Activated CD4-positive, CD25-positive, alpha-beta regulatory T cell treated with anti-CD3 and anti-CD28 coated beads, Interleukin-2, amount 50 U/mL, for 24 hours (primary cell): ENCODE results near the gene ZFYVE9.
"Not testable (repeated sequence)": the region's sequence is repeated elsewhere in the genome, so short reads cannot be mapped to it uniquely, and the experiment has no call there.

Source experiments
- ATAC-seq, 2 donors: fragments of 150-1000 bp; cut with Tn5 transposase; one replicate each; pipeline ENCODE4 v1.10.0; 2021; ENCODE audit warnings: mild to moderate bottlenecking in 1 of 2, moderate library complexity in 1 of 2

Gene ZFYVE9

DNA sequence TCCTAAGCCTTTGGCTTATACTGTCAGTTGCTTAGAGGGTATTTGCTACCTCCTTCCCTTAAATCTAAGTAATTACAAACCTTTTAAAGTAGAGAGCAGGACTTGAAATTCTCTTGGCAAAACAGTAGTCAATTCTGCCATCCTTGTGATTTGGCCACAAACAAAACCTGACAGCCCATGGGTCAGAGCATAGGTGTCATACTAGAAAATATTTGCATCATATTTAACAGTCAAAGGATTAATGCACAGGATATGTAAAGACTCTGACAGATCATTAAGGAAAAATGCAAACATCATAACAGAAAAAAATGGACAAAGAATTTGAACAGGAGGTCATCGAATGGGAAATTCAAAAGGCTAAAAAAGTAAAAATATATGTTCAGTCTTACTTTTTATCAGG is 50.5 kb downstream of the ZFYVE9 start:
- ATAC-seq, result no peak

- ATAC-seq, result no peak
These were observed 52.1 kb downstream of the ZFYVE9 start for GRCh38 chr1:52193985-52194384.

- no peak for ATAC-seq
These were observed 53.3 kb downstream of the ZFYVE9 start for GRCh38 chr1:52195161-52195560.

- no peak for ATAC-seq
These were observed 62.2 kb downstream of the ZFYVE9 start for GRCh38 chr1:52203935-52204625.

- ATAC-seq, result peak in 1 of 2 donors; percentile 33
These were observed 62.8 kb downstream of the ZFYVE9 start for GRCh38 chr1:52204696-52205095.

DNA sequence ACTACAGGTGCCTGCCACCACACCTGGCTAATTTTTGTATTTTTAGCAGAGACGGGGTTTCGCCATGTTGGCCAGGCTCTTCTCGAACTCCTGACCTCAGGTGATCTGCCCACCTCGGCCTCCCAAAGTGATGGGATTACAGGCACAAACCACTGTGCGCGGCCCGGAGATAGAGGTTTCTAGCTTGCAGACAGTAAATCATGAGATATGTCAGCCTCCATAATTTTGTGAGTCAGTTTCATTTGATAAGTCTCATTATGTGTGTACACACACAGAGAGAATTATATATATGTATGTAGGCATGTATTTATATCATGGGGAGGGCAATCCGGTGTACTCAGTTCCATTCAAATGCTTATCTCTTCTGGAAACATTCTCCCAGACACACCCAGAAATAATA is 64.8 kb downstream of the ZFYVE9 start:
- ATAC-seq, result not testable (repeated sequence)

- ATAC-seq, result no peak
These were observed 67.5 kb downstream of the ZFYVE9 start for GRCh38 chr1:52209429-52209828.

GRCh38 chr1:52210044-52210443 is 68.2 kb downstream of the ZFYVE9 start:
- peak; percentile 38 to 53 for ATAC-seq

DNA sequence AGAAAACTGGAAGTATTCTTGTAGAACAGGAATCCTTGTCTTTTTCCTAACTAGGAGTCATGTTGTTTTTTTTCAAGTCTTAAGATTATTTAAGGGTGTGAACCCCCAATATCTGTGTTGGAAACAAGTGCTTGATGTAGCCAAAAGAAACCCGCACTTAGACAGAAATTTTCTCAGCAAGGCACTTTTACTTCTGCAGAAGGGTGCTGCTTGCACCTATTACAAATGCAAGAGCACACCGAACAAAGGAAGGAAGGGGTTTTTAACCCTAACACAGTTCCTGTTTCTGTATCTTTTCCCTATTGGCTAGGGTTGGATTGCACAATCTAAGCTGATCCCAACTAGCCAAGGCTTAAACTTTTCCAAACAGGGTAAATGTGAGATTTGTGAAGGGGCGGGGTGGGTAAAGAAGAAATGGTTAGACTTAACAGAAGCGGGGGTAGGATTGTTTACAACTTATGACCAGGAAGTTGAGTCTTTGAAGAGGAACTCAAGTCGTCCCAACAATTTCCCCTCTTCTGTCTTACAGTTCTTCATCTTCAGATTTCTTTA is 75.1 kb downstream of the ZFYVE9 start:
- no peak for ATAC-seq

GRCh38 chr1:52225174-52225573 is 83.3 kb downstream of the ZFYVE9 start:
- no peak for ATAC-seq

GRCh38 chr1:52229494-52229893 is 87.6 kb downstream of the ZFYVE9 start:
- ATAC-seq, result no peak

DNA sequence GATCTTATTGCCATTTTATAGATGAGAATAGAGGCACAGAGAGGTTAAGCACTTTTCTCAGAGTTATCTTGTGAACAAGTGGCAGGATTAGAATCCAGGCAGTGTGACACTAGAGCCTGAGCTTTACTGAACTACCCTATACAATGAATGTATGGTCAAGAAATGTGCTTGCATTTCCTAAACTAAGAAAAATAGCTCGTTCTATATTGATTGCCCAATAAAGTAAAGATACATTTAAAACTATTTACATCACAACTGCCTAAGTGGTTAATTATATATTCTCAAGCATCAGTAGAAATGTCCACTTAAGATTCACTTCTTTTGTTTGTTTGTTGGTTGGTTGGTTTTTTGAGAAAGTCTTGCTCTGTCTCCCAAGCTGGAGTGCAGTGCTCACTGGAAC is 91.6 kb downstream of the ZFYVE9 start:
- no peak for ATAC-seq

DNA sequence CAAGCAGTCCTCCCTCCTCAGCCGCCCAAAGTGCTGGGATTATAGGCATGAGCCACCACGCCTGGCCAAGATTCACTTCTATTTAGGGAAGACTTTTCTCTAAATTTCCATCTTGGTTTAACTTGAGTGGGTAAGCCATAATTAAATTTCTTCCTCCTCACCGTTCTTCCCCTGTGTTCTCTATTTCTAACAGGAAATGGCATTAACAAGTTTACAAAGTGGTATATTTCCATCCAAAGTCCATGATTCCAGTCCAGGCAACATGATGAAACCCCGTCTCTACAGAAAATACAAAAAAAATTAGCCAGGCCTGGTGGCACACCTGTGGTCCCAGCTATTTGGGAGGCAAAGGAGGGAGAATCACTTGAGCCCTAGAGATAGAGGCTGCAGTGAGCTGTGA is 92.1 kb downstream of the ZFYVE9 start:
- ATAC-seq, result no peak

GRCh38 chr1:52234708-52235107 is 92.8 kb downstream of the ZFYVE9 start:
- ATAC-seq, result no peak

- no peak for ATAC-seq
These were observed 93.8 kb downstream of the ZFYVE9 start for GRCh38 chr1:52235646-52236045.

DNA sequence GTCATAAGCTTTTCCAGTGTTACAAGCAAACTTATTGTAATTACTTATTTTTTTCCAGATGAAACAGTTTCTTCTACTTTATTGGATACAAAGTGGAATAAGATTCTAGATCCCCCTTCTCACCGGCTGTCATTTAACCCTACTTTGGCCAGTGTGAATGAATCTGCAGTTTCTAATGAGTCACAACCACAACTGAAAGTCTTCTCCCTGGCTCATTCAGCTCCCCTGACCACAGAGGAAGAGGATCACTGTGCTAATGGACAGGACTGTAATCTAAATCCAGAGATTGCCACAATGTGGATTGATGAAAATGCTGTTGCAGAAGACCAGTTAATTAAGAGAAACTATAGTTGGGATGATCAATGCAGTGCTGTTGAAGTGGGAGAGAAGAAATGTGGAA is 95.5 kb downstream of the ZFYVE9 start:
- no peak for ATAC-seq

DNA sequence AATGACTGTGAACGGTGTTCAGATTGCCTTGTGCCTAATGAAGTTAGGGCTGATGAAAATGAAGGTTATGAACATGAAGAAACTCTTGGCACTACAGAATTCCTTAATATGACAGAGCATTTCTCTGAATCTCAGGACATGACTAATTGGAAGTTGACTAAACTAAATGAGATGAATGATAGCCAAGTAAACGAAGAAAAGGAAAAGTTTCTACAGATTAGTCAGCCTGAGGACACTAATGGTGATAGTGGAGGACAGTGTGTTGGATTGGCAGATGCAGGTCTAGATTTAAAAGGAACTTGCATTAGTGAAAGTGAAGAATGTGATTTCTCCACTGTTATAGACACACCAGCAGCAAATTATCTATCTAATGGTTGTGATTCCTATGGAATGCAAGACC is 96.6 kb downstream of the ZFYVE9 start:
- no peak for ATAC-seq

GRCh38 chr1:52238887-52239707 is 97.2 kb downstream of the ZFYVE9 start:
- ATAC-seq, result no peak

DNA sequence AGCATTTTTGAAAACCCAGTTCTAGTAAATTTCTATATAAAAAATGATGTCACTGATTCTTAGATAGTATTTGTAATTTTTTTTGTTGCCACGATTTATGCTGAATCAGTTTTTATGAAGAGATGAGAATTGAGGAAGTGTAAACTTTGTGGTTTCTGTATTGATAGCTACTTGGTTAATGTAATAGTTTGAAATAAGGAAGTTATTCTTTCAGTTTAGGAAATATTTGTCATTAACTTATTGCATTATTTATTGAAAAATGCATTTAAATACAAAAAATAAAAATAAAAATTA is 97.8 kb downstream of the ZFYVE9 start:
- no peak for ATAC-seq

DNA sequence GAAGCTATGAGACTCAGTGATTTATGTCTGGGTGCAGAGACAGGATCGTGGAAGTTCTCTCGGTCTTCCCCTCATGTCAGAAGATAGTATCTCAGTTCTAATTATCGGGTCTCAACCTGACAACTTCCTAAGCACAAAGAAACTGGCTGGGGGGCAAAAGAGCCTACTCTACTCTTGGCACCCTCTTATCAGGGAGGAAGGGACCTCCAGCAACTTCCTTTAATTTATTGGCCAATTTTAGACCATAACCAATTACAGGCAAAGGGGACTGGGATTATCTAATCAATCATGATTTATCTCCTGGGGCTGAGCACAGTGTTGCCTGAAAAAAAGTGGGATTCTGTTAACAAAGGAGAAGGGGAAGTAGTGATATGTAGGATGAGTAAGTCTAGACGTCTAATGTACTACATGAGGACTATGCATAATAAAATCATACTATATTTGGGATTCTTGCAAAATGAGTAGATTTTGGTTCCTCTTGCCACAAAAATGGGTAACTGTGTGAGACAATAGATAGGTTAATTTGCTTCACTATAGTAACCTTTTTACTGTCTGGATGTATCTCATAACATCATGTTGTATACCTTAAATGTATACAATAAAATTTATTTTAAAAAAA is 98.8 kb downstream of the ZFYVE9 start:
- ATAC-seq, result no peak

DNA sequence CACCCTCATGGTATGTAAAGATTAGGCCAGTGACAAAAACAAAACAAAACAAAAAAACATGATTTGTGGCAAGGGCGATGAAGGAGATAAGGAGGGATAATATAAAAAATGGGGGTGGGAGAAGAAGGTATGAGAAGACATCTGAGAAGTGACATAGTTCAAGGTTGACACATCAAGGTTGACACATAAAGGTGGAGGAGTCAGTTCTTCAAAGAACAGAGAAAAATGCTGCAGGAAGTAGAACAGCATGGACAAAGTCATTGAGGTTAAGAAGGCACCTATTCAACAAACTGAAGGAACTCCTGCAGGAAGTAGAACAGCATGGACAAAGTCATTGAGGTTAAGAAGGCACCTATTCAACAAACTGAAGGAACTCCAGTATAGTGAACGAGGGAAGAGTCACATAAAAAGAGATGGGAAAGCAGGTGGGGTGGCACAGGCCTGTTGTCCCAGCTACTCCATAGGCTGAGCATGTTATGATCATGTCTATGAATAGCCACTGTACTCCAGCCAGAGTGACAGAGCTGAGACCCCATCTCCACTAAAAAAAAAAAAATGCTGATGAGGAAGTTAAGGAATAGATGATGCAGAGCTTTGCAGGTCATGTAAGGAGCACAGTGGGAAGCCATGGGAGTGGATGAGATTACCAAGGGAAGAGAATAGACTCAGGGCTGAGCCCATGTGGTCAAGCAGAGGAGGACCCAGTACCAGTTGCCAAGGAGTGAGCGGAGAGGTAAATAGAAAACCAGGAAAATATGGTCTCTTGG is 101.5 kb downstream of the ZFYVE9 start:
- ATAC-seq, result no peak

GRCh38 chr1:52249831-52250230 is 107.9 kb downstream of the ZFYVE9 start:
- no peak for ATAC-seq

DNA sequence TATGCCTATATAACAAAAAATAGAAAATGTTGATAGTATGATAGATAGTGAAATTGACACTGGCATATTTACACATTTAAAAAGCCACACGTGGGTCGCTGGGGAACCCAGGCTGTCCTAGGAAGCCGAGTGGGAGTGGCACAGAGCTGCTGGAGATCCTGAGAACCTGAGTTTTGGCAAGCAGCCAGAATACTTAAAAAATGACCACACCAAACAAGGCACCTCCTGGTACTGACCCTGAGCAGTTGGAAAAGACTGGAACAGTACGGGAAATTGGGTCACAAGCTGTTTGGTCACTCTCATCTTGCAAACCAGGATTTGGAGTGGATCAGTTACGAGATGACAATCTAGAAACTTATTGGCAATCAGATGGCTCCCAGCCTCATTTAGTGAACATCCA is 111.5 kb downstream of the ZFYVE9 start:
- no peak for ATAC-seq
